SK-N-SH (cell line): Measurements from ENCODE around the gene TNNT3. TPM values are rescaled to one million over a fixed set of nuclear protein-coding genes. Genes with fewer than 3 reads are reported as not detected.

ENCODE experiments used
- CTCF ChIA-PET: fragments of 300-600, 350-600 bp; formaldehyde crosslinking; extraction: SDS; loops from one replicate; lab custom pipeline; 2021; lab: Yijun Ruan, JAX
- POLR2A ChIA-PET: fragments of 350-600 bp; sonication (Branson Sonifier 250); formaldehyde crosslinking; extraction: SDS; loops from one replicate; lab custom pipeline; 2020; ENCODE audit warnings: antibody characterized with exemption, inconsistent platforms; lab: Yijun Ruan, JAX
- DNase-seq: peaks from one replicate; pipeline ENCODE4 v3.0.0; 2012
- H2AFZ ChIP-seq: fragments of 200-600 bp; sonication (generic); 2 replicates; pipeline ENCODE4 v1.8.1; 2016; ENCODE audit warnings: antibody characterized with exemption, mild to moderate bottlenecking, low read depth
- H3F3A ChIP-seq: fragments of 200-600 bp; sonication (generic); replicated peaks from 2 replicates; pipeline ENCODE3; 2016; ENCODE audit warnings: antibody characterized with exemption, mild to moderate bottlenecking; ENCODE audit not compliant: insufficient read depth
- H3K27ac ChIP-seq, 2 experiments: fragments of 200-500 bp in 1 of 2; fragments of 200-600 bp in 1 of 2; sonication (Bioruptor generic) in 1 of 2; sonication (generic), shearing (Covaris generic) in 1 of 2; 2 replicates each; pipeline versions ENCODE4 v1.5.1 to v1.6.1; 2014 to 2016; ENCODE audit warnings: low read depth in 2 of 2, inconsistent platforms in 1 of 2, low read length in 1 of 2, mild to moderate bottlenecking in 1 of 2, mixed read lengths in 1 of 2
- H3K27me3 ChIP-seq: fragments of 200-600 bp; sonication (generic), shearing (Covaris generic); 2 replicates; pipeline ENCODE4 v1.6.1; 2016; ENCODE audit warnings: mixed run types; ENCODE audit not compliant: insufficient read depth
- H3K36me3 ChIP-seq, 2 experiments: fragments of 200-500 bp in 1 of 2; fragments of 200-600 bp in 1 of 2; sonication (Bioruptor generic) in 1 of 2; sonication (generic) in 1 of 2; replicated peaks in 1 of 2; 2 replicates each; pipeline versions ENCODE3 to v1.5.1; 2014 to 2016; ENCODE audit warnings: low read length in 1 of 2, mild to moderate bottlenecking in 1 of 2; ENCODE audit not compliant: insufficient read depth in 2 of 2, control insufficient read depth in 1 of 2
- H3K4me1 ChIP-seq, 2 experiments: fragments of 200-500 bp in 1 of 2; fragments of 200-600 bp in 1 of 2; sonication (Bioruptor generic) in 1 of 2; sonication (generic), shearing (Covaris generic) in 1 of 2; 2 replicates each; pipeline versions ENCODE4 v1.5.1 to v1.6.1; 2014 to 2016; ENCODE audit warnings: low read depth in 1 of 2, low read length in 1 of 2, mixed run types in 1 of 2; ENCODE audit not compliant: insufficient read depth in 2 of 2, control insufficient read depth in 1 of 2
- H3K4me2 ChIP-seq: fragments of 200-600 bp; sonication (generic), shearing (Covaris generic); 2 replicates; pipeline ENCODE4 v1.6.1; 2017; ENCODE audit warnings: mixed run types
- H3K4me3 ChIP-seq, 2 experiments: fragments of 200-500 bp in 1 of 2; fragments of 200-600 bp in 1 of 2; sonication (Bioruptor generic) in 1 of 2; sonication (generic), shearing (Covaris generic) in 1 of 2; 2 replicates each; pipeline versions ENCODE4 v1.5.1 to v1.8.1; 2014 to 2016; ENCODE audit warnings: low read depth in 2 of 2, inconsistent platforms in 1 of 2, low read length in 1 of 2, mild to moderate bottlenecking in 1 of 2, mixed read lengths in 1 of 2, moderate library complexity in 1 of 2
- H3K79me2 ChIP-seq: fragments of 200-600 bp; sonication (generic); 2 replicates; pipeline ENCODE4 v1.8.1; 2017; ENCODE audit warnings: mild to moderate bottlenecking; ENCODE audit not compliant: insufficient read depth
- H3K9ac ChIP-seq: fragments of 200-600 bp; sonication (generic); 2 replicates; pipeline ENCODE4 v1.6.1; 2017; ENCODE audit warnings: mixed run types
- H3K9me2 ChIP-seq: fragments of 200-600 bp; sonication (generic); 2 replicates; pipeline ENCODE4 v1.6.1; 2017; ENCODE audit warnings: mixed run types
- H3K9me3 ChIP-seq: fragments of 200-600 bp; sonication (generic); 2 replicates; pipeline ENCODE4 v1.6.1; 2017; ENCODE audit warnings: mixed run types, mild to moderate bottlenecking, moderate library complexity
- H4K20me1 ChIP-seq: fragments of 200-600 bp; sonication (generic); 2 replicates; pipeline ENCODE4 v1.6.1; 2017; ENCODE audit warnings: mild to moderate bottlenecking, mixed run types; ENCODE audit not compliant: insufficient read depth
- EP300 ChIP-seq, 2 experiments: IDR thresholded peaks; 2 replicates each; pipeline versions ENCODE4 v1.4.0 to v1.6.1; 2012; ENCODE audit warnings: borderline replicate concordance in 1 of 2, low read depth in 1 of 2, low read length in 1 of 2
- FOSL2 ChIP-seq: IDR thresholded peaks from 2 replicates; pipeline ENCODE4 v1.4.0; 2012; ENCODE audit warnings: low read depth, mild to moderate bottlenecking, moderate library complexity, borderline replicate concordance
- FOXM1 ChIP-seq: IDR thresholded peaks from 2 replicates; pipeline ENCODE4 v1.4.0; 2012; ENCODE audit warnings: low read depth, mild to moderate bottlenecking
- GABPA ChIP-seq: IDR thresholded peaks from 2 replicates; pipeline ENCODE4 v1.4.0; 2012; ENCODE audit warnings: low read depth, mild to moderate bottlenecking
- GATA2 ChIP-seq: sonication (generic); formaldehyde crosslinking; IDR thresholded peaks from 2 replicates; pipeline ENCODE4 v1.5.0; 2020; ENCODE audit warnings: mild to moderate bottlenecking, missing genetic modification reagents
- JUND ChIP-seq: IDR thresholded peaks from 2 replicates; pipeline ENCODE4 v1.4.0; 2012
- NFIC ChIP-seq: IDR thresholded peaks from 2 replicates; pipeline ENCODE4 v1.4.0; 2012; ENCODE audit warnings: borderline replicate concordance
- NRF1 ChIP-seq: IDR thresholded peaks from 2 replicates; pipeline ENCODE4 v1.6.1; 2012; ENCODE audit warnings: low read depth, mild to moderate bottlenecking, low read length
- POLR2AphosphoS5 ChIP-seq: IDR thresholded peaks from 2 replicates; pipeline ENCODE4 v1.6.1; 2012; ENCODE audit warnings: low read depth, low read length
- RCOR1 ChIP-seq: fragments of 150-350 bp; IDR thresholded peaks from 2 replicates; pipeline ENCODE4 v1.6.1; 2017; ENCODE audit warnings: antibody characterized with exemption, low read length
- RFX5 ChIP-seq: IDR thresholded peaks from 2 replicates; pipeline ENCODE4 v1.6.1; 2012; ENCODE audit warnings: mild to moderate bottlenecking, improper control_type of control experiment, low read length
- TAF1 ChIP-seq: IDR thresholded peaks from 2 replicates; pipeline ENCODE4 v1.6.1; 2012; ENCODE audit warnings: low read depth, mild to moderate bottlenecking, low read length, moderate library complexity, borderline replicate concordance
- TEAD4 ChIP-seq: IDR thresholded peaks from 2 replicates; pipeline ENCODE4 v1.4.0; 2012; ENCODE audit warnings: mild to moderate bottlenecking, borderline replicate concordance; ENCODE audit not compliant: insufficient read depth
- WGBS: methylation state at CpG from one replicate; pipeline ENCODE4 v1.1.6; 2017; ENCODE audit warnings: low lambda C conversion rate; 5-methylcytosine and 5-hydroxymethylcytosine counted together
- polyA plus RNA-seq, 3 experiments: library from polyadenylated mRNA; depleted of rRNA; stranded (reverse); fragments of >200 nt; gene quantifications; 2 replicates each; pipeline ENCODE4 v1.2.3, GENCODE V29; 2012
- TF ChIP-seq, protein P1 (sequence below): IDR thresholded peaks from 2 replicates; pipeline ENCODE4 v1.4.0; 2012; ENCODE audit warnings: low read depth, borderline replicate concordance
- TF ChIP-seq, protein P2 (sequence below): IDR thresholded peaks from 2 replicates; pipeline ENCODE4 v1.6.1; 2012; ENCODE audit warnings: mild to moderate bottlenecking, low read depth, low read length, moderate library complexity
- TF ChIP-seq, protein P3 (sequence below): IDR thresholded peaks from 2 replicates; pipeline ENCODE4 v1.4.0; 2012; ENCODE audit warnings: low read depth
- TF ChIP-seq, protein P4 (sequence below): IDR thresholded peaks from 2 replicates; pipeline ENCODE4; 2012
- TF ChIP-seq, protein P5 (sequence below): fragments of 150-350 bp; IDR thresholded peaks from 2 replicates; pipeline ENCODE4 v1.6.1; 2017; ENCODE audit warnings: antibody characterized with exemption, low read length, low read depth, borderline replicate concordance

The TNNT3 gene
- polyA plus RNA-seq, 1 of the 3 experiments (the other 2 are of a cell fraction): not detected

DNA sequence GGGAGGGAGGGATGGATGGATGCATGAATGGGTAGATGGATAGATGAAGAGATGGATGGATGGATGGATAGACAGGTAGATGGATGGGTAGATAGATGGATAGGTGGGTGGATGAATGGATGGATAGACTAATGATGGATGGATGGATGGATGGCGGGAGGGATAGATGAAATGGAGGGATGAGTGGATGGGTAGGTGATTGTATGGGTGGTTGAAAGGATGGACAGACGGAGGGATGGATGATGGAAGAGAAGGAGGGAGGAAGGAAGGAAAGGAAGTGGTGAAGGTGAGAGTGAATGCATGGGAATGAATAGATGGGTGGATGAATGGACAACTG lies 3.7 kb upstream of the TNNT3 start:
- Histone ChIP-seq H4K20me1 (no peaks in the 10 kb centered on the region), H3K9me3 (no peaks in the 10 kb centered on the region), H3K9me2 (no peaks in the 10 kb centered on the region), H3K4me1 (peaks cover 0 to 5% of the 10 kb centered on the region in 2 experiments; a peak in 1 of 4 replicates), H3F3A (no peaks in the 10 kb centered on the region), H3K4me3 (no peak overlapping the region), H3K27me3 (no peaks in the 10 kb centered on the region), H2AFZ (no peak overlapping the region), H3K36me3 (no peaks in the 10 kb centered on the region), H3K9ac (no peak overlapping the region), H3K4me2 (no peak overlapping the region), H3K79me2 (no peaks in the 10 kb centered on the region), H3K27ac (no peak overlapping the region)
- DNase-seq: no peak
- POLR2A ChIA-PET: no interaction called here
- no peak for TF ChIP-seq NRF1
- no peak for TF ChIP-seq RCOR1
- no peak for TF ChIP-seq POLR2AphosphoS5
- TF ChIP-seq, protein P1, sequence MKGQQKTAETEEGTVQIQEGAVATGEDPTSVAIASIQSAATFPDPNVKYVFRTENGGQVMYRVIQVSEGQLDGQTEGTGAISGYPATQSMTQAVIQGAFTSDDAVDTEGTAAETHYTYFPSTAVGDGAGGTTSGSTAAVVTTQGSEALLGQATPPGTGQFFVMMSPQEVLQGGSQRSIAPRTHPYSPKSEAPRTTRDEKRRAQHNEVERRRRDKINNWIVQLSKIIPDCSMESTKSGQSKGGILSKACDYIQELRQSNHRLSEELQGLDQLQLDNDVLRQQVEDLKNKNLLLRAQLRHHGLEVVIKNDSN: no peak
- TF ChIP-seq, protein P2, sequence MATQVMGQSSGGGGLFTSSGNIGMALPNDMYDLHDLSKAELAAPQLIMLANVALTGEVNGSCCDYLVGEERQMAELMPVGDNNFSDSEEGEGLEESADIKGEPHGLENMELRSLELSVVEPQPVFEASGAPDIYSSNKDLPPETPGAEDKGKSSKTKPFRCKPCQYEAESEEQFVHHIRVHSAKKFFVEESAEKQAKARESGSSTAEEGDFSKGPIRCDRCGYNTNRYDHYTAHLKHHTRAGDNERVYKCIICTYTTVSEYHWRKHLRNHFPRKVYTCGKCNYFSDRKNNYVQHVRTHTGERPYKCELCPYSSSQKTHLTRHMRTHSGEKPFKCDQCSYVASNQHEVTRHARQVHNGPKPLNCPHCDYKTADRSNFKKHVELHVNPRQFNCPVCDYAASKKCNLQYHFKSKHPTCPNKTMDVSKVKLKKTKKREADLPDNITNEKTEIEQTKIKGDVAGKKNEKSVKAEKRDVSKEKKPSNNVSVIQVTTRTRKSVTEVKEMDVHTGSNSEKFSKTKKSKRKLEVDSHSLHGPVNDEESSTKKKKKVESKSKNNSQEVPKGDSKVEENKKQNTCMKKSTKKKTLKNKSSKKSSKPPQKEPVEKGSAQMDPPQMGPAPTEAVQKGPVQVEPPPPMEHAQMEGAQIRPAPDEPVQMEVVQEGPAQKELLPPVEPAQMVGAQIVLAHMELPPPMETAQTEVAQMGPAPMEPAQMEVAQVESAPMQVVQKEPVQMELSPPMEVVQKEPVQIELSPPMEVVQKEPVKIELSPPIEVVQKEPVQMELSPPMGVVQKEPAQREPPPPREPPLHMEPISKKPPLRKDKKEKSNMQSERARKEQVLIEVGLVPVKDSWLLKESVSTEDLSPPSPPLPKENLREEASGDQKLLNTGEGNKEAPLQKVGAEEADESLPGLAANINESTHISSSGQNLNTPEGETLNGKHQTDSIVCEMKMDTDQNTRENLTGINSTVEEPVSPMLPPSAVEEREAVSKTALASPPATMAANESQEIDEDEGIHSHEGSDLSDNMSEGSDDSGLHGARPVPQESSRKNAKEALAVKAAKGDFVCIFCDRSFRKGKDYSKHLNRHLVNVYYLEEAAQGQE: no peak
- no peak for TF ChIP-seq GABPA
- TF ChIP-seq TAF1: no peak
- no peak for TF ChIP-seq TEAD4
- no peak for TF ChIP-seq JUND
- TF ChIP-seq, protein P3, sequence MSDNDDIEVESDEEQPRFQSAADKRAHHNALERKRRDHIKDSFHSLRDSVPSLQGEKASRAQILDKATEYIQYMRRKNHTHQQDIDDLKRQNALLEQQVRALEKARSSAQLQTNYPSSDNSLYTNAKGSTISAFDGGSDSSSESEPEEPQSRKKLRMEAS: no peak
- TF ChIP-seq RFX5: no peak
- TF ChIP-seq, protein P4, sequence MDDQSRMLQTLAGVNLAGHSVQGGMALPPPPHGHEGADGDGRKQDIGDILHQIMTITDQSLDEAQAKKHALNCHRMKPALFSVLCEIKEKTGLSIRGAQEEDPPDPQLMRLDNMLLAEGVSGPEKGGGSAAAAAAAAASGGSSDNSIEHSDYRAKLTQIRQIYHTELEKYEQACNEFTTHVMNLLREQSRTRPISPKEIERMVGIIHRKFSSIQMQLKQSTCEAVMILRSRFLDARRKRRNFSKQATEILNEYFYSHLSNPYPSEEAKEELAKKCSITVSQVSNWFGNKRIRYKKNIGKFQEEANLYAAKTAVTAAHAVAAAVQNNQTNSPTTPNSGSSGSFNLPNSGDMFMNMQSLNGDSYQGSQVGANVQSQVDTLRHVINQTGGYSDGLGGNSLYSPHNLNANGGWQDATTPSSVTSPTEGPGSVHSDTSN: no peak
- TF ChIP-seq EP300 (IDR thresholded peaks at IDR 0.05; ENCODE audit: borderline replicate concordance in 1 of 2, low read depth in 1 of 2, low read length in 1 of 2): no peak
- no peak for TF ChIP-seq FOXM1
- TF ChIP-seq, protein P5, sequence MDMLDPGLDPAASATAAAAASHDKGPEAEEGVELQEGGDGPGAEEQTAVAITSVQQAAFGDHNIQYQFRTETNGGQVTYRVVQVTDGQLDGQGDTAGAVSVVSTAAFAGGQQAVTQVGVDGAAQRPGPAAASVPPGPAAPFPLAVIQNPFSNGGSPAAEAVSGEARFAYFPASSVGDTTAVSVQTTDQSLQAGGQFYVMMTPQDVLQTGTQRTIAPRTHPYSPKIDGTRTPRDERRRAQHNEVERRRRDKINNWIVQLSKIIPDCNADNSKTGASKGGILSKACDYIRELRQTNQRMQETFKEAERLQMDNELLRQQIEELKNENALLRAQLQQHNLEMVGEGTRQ: no peak
- no peak for TF ChIP-seq GATA2 (CRISPR knock-in tag)
- no peak for TF ChIP-seq NFIC
- no peak for TF ChIP-seq FOSL2
- 30% methylated on average over 2 of the region's 2 CpGs for WGBS
- CTCF ChIA-PET: interaction anchor here (2.8 kb wide), 1 partner anchor 33 kb away, joined by 24 read pairs; no protein-coding TSS in a partner anchor
